Measurements from ENCODE around the gene VANGL1. TPM values are rescaled to one million over a fixed set of nuclear protein-coding genes. Genes with fewer than 3 reads are reported as not detected.

The VANGL1 gene
- 1 to 10 TPM; 4.2 to 6.8 TPM for total RNA-seq

DNA sequence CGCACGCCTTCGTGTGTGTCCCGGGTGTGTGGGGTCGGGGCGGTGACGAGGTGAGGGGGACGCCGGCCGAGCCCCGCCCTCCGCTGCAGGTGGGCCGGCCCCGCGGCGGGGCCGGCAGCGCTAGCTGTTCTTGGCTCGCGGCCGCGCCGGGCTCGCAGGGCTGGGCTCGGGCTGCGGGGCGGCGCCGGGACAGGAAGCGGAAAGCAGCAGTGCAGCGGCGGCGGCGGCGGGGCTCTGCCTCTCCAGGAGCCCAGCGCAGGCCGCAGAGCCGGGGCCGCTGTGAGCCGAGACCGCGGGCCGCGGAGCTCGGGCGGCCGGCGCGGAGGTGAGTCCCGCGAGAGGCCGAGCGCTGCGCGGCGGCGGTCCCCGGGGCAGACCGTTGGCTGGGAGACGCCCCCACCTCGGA is at the start of gene VANGL1:
Gene VANGL1 (plus strand): TSS at position 209 of the 406 bp plus-strand sequence. CDS start 9,444 bp downstream, outside the sequence.
- Mint-ChIP-seq H3K27ac (peak within 1 kb of the TSS; percentile 3), H3K4me3 (peak within 1 kb of the TSS; percentile 84), H3K4me1 (peaks cover 12% of the 10 kb centered on the region), H3K36me3 (ENCODE audit: low read depth) (no peaks in the 10 kb centered on the region), H3K9me3 (peaks cover 20% of the 10 kb centered on the region), H3K27me3 (peaks cover 28% of the 10 kb centered on the region)
- peak; percentile 78 for ATAC-seq (replicated peaks)

DNA sequence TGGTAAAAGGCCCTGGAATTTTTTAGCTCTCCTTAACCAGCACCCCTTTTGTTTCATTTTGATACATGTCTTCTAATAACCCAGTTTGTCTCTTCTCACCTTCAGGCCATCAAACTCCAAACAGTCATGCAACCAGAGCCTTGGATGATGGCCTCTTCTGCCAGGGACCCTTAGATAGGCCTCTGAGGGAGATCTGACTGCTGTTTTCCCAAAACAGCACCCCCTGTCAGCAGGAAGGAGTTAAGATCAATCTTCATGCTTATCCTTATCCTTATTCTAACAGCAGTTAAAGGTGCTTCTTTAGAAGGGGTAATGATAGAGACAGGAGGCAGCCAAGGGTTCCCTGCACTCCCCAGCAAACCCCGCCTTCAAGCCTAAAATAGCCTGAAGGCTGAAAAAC is 49.5 kb upstream of the VANGL1 start:
- H3K27me3 Mint-ChIP-seq = peaks cover 7% of the 10 kb centered on the region

DNA sequence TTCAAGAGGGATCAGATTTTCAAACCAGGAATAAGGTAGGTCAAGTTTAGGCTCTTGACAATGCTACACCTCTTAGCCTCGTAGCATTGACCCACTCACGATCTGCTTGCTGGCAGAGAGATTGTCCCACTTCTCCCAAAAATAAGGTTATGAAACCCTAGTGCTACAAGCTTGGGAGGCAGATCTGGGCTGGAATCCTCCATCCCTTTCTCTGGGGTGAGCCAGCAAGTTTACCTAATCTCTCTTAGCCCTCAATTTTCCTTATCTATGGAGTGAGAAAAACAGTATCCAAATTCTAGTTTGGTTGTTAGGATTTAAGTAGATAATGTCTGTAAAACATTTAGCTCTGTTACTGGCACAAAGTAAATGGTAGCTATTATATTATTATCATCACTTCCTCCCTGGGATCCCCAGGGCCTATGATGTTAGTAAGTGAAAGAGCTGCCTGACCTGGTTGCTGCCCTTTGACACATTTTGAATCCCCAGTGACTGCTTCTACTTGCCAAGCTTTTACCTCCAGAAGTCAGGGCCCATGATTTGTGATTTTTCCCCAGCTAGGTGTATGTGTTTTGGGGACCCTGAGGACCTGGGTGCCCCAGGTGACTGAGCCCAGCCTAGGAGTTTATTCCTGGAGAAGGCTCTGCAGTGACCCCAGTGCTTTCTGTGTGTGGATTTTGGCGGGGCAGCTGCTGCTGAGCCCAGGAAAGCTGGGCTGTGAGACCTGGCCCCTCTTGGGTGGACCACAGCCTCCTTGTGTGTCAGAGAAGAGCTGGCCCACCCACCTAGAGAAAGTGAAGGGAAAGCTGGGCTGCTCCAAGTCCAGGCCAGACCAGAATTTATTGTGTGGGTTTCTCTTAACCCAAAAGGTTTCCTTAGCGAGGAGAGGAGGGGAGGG is 48.2 kb upstream of the VANGL1 start:
- Mint-ChIP-seq H3K4me3 (no peak overlapping the region), H3K27ac (no peak overlapping the region), H3K27me3 (peaks cover 3% of the 10 kb centered on the region), H3K4me1 (no peaks in the 10 kb centered on the region), H3K36me3 (ENCODE audit: low read depth) (no peaks in the 10 kb centered on the region), H3K9me3 (no peaks in the 10 kb centered on the region)
- ATAC-seq (replicated peaks) = no peak

More for the DNA sequence above, 49.5 kb upstream of the VANGL1 start:
- Mint-ChIP-seq H3K27ac (no peak overlapping the region), H3K9me3 (no peaks in the 10 kb centered on the region), H3K36me3 (ENCODE audit: low read depth) (no peaks in the 10 kb centered on the region), H3K4me3 (no peak overlapping the region), H3K4me1 (no peaks in the 10 kb centered on the region)
- ATAC-seq (replicated peaks) = no peak

DNA sequence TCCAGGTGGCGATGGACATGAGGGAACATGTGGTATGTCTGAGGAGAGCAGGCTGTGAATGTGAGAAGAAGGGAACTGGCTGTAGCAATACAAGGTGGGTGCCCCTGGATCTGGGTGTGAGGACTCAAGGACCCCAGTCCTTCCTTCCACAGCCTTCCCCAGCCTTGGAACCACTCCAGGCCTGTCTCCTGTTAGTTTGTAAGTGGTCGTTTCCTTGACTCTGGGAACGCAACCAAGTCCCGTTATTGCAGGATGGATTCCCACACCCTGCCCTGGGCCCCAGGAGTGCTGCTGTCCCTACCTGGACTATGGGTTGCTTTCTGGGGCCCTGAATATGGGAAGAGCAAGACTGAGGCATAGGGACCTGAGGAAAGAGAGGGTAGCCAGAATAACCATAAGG is 47.2 kb upstream of the VANGL1 start:
- no peak for ATAC-seq (replicated peaks)
- Mint-ChIP-seq H3K4me3 (no peak overlapping the region), H3K9me3 (no peaks in the 10 kb centered on the region)

DNA sequence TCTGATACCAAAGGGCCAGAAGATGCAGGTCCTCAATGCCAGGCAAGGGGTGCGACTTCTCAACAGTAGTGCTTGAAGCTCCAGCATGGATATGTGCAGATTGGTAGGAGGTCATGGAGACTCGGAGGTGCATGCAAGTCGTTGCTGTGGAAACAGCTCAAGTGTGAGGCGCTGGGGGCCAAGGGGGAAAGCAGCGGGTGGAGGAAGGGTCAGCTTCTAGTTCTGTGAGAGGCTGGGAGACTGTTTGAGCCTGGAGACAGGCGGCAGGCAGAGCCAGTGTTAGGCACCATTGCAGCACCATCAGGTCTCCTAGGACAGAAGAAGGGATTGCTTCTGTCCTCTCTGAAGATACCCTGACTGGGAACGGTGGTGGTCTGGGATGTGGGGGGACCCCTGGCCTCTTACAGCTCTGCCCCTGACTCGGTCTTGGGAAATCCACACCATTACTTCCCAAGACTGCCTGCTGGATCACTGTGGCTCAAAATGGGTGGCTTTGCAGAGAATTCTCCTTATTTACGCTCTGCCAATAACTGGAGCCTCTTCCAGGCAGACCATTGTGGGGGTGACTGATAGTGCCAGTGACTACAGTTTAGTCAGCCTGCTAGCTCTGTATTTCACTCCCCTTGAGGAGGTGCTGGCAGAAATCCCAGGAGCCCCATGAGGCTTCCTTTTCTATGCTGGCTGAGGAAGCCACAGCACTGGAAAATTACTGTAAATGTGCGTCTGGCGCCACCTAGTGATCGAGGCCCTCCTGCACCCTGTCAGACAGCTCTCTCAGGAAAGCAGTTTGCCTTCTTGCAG is 46.3 kb upstream of the VANGL1 start:
- Mint-ChIP-seq H3K27ac (no peak overlapping the region), H3K4me1 (no peaks in the 10 kb centered on the region), H3K9me3 (no peaks in the 10 kb centered on the region), H3K4me3 (no peak overlapping the region), H3K27me3 (peaks cover 3% of the 10 kb centered on the region), H3K36me3 (ENCODE audit: low read depth) (no peaks in the 10 kb centered on the region)
- ATAC-seq (replicated peaks) = peak; percentile 59

More for the DNA sequence above, 47.2 kb upstream of the VANGL1 start:
- Mint-ChIP-seq H3K27ac (no peak overlapping the region), H3K36me3 (ENCODE audit: low read depth) (no peaks in the 10 kb centered on the region), H3K4me1 (no peaks in the 10 kb centered on the region), H3K27me3 (peaks cover 3% of the 10 kb centered on the region)

DNA sequence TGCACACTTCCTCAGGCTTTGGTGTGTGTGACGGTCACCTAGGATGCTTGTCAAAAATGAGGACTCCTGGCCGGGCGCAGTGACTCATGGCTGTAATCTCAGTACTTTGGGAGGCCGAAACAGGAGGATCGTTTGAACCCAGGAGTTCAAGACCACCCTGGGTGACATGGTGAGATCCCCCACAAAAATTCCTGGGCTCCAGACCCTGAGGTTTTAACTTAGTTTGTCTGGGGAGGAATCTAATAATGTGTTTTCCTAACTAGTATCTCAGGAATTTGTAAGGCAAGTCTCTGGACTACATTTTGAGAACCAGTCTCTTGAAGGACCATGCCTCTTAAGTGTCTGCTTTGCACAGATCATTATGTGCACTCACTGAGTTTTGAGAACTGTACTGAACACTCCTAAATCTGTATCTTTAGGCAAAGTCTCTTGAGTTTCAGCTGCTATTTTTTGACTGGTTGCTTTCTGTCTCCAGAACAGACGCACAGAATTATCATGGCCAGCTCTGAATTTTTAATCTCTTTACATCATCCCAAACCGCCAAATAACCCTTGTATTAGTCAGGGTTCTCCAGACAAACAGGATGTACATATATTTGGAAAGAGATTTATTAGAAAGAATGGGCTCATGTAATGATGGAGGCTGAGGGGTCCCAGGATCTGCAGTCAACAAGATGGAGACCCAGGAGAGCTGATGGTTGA is 45.5 kb upstream of the VANGL1 start:
- no peak overlapping the region for H3K27ac Mint-ChIP-seq
- peaks cover 3% of the 10 kb centered on the region for H3K27me3 Mint-ChIP-seq
- H3K36me3 Mint-ChIP-seq (ENCODE audit: low read depth) = no peaks in the 10 kb centered on the region
- no peak overlapping the region for H3K4me3 Mint-ChIP-seq
- no peaks in the 10 kb centered on the region for H3K4me1 Mint-ChIP-seq
- ATAC-seq (replicated peaks) = no peak
- no peaks in the 10 kb centered on the region for H3K9me3 Mint-ChIP-seq

DNA sequence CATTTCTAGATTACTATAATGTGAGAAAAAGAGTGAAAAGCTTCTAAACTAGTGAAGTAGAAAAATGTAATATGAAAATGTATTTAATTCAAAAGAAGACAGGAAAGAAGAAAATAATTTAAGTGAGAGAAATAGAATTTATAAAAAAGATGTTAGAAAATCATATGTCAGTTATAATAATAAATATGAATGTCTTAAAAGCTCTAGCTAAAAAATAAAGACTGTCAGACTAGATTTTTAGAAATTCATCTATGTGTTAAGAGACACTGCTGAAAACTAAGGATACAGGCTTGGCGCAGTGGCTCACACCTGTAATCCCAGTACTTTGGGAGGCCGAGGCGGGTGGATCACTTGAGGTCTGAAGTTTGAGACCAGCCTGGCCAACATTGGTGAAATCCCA is 37.3 kb upstream of the VANGL1 start:
- Mint-ChIP-seq H3K4me3 (no peak overlapping the region), H3K9me3 (no peaks in the 10 kb centered on the region), H3K27ac (no peak overlapping the region), H3K27me3 (peaks cover 14% of the 10 kb centered on the region), H3K36me3 (ENCODE audit: low read depth) (no peaks in the 10 kb centered on the region), H3K4me1 (no peaks in the 10 kb centered on the region)
- ATAC-seq (replicated peaks) = no peak

DNA sequence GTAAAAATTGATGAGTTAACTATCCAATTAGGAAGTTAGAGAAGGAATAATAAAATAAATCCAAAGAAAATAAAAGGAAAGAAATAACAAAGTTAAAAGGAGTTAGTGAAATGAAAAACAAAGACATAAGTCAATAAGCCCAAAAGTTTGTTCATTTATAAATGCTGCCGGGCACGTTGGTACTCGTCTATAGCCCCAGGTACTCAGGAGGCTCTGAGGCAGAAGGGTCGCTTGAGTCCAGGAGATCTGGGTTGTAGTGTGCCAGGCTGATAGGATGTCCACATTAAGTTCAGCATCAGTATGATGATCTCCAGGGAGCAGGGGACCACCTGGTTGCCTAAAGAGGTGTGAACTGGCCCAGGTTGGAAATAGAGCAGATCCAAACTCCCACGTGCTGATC is 35.5 kb upstream of the VANGL1 start:
- no peaks in the 10 kb centered on the region for H3K4me1 Mint-ChIP-seq
- H3K27me3 Mint-ChIP-seq = peaks cover 14% of the 10 kb centered on the region
- no peaks in the 10 kb centered on the region for H3K36me3 Mint-ChIP-seq (ENCODE audit: low read depth)
- no peak overlapping the region for H3K27ac Mint-ChIP-seq
- H3K9me3 Mint-ChIP-seq = no peaks in the 10 kb centered on the region
- no peak for ATAC-seq (replicated peaks)
- no peak overlapping the region for H3K4me3 Mint-ChIP-seq

DNA sequence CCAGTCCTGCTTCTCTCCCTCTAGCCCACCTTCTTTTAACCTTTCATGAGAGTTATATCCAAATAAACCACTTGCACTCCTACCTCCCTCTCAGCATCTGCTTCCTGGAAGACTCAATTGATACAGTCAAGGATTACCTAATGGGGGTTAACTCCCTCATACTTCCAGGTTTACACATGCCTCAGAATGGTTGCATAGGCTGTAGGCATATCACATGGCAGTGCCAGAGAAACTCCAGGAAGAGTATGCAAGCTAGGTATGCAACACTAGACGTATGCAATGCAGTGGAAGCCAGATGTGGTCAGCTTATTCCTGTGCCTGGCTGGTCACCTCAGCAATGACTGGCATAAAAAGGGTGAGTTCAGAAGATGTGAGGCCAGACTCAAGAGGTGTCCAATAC is 32.7 kb upstream of the VANGL1 start:
- Mint-ChIP-seq H3K27me3 (peaks cover 29% of the 10 kb centered on the region), H3K9me3 (no peaks in the 10 kb centered on the region), H3K27ac (no peak overlapping the region), H3K36me3 (ENCODE audit: low read depth) (no peaks in the 10 kb centered on the region), H3K4me3 (no peak overlapping the region), H3K4me1 (no peaks in the 10 kb centered on the region)
- ATAC-seq (replicated peaks) = no peak

DNA sequence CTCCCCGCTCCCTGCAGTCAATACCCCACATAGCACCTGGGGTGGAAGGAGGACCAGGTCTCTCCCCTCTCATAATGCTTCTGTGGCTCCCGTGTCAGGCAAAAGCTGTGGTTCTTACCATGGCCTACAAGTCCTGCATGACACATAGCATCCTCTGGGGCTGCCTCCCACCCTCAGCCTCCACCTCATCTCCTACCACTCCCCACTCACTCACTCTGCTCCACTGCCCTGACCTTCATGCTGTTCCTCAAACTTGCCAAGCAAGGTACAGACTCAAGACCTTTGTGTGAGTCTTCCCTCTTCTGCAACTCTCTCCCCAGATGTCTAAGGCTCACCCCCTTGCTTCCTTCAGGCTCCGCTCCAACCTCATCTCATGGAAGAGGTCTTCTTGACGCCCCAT is 28.0 kb upstream of the VANGL1 start:
- H3K4me3 Mint-ChIP-seq = no peak overlapping the region
- H3K27me3 Mint-ChIP-seq = peaks cover 30% of the 10 kb centered on the region
- H3K9me3 Mint-ChIP-seq = no peaks in the 10 kb centered on the region
- no peaks in the 10 kb centered on the region for H3K36me3 Mint-ChIP-seq (ENCODE audit: low read depth)
- H3K27ac Mint-ChIP-seq = no peak overlapping the region
- no peaks in the 10 kb centered on the region for H3K4me1 Mint-ChIP-seq
- ATAC-seq (replicated peaks) = no peak

DNA sequence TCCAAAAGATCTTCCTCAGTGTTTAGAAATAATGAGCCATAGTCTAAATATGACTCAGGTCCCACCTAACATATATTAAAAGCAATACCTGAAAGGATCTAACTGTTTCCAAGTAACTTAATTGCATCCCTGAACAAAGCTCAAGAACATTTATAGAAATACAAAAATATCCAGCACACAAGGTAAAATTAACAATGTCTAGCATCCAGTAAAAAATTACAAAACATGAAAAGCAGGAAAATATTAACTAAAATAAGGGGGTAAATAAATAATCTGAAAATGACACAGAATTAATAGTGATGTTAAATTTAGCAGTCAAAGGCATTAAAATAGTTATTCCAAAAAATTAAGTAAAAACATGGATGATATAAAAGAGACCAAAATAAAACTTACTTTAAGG is 21.3 kb upstream of the VANGL1 start:
- ATAC-seq (replicated peaks) = no peak

DNA sequence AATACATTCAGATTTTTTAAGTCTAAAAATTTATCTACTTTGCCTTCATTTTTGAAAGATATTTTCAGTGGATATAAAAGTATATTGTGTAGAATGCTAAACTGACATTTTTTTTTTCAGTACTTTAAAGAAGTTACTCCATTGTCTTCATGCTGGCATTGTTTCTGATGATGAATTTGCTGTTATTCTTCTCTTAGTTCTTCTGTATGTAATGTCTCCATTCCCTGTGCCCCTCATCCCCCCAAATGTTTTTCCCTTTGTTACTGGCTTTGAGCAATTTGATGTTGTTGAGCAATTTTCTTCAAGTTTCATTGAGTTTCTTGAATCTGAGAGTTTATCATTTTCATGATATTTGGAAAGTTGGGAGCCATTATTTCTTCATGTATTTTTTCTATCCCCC is 20.8 kb upstream of the VANGL1 start:
- Mint-ChIP-seq H3K4me3 (no peak overlapping the region), H3K4me1 (no peaks in the 10 kb centered on the region), H3K9me3 (peaks cover 13% of the 10 kb centered on the region), H3K27ac (no peak overlapping the region), H3K36me3 (ENCODE audit: low read depth) (no peaks in the 10 kb centered on the region), H3K27me3 (peaks cover 21% of the 10 kb centered on the region)
- no peak for ATAC-seq (replicated peaks)

More for the DNA sequence above, 21.3 kb upstream of the VANGL1 start:
- no peak overlapping the region for H3K27ac Mint-ChIP-seq
- H3K9me3 Mint-ChIP-seq = peaks cover 13% of the 10 kb centered on the region
- H3K36me3 Mint-ChIP-seq (ENCODE audit: low read depth) = no peaks in the 10 kb centered on the region
- no peak overlapping the region for H3K4me3 Mint-ChIP-seq
- H3K4me1 Mint-ChIP-seq = no peaks in the 10 kb centered on the region
- H3K27me3 Mint-ChIP-seq = peaks cover 25% of the 10 kb centered on the region

DNA sequence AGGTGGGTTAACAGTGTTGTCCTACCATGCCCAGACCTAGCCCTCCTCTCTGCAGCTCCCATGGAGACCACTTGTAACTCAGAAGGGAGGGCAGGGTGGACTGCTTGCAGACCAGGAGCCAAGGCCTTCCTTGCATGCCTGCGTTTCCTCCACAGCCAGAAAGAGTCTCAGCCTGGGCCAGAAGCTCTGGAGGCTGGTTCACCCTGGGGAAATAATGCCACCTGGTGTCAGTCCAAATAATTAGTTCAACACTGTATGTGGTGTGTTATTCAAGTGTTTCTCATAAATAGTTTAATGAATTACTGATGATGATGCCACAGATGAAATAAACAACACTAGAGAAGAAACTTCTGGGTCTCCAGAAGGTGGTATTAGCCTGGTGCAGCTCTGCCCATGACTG is 16.9 kb upstream of the VANGL1 start:
- H3K9me3 Mint-ChIP-seq = peaks cover 17% of the 10 kb centered on the region
- no peak for ATAC-seq (replicated peaks)
- peaks cover 28% of the 10 kb centered on the region for H3K27me3 Mint-ChIP-seq

DNA sequence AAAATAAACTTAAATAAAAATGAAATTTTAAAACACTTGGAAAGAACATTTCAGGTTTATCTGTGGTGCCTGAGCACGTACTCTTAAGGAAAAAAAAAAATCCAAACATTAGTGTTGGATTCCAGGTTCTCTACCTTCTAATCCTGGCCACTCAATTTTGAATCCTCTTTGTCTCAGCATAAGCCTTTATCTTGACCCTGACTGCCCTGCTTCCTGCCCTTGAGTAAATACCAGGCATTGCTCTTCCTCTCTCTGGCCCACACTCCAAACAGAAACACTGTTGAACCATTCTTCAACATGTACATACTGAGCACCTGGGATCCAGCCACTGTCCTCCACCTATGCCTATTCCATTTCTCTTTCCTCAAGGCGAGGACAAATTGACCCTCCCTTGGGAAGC is 11.4 kb upstream of the VANGL1 start:
- H3K9me3 Mint-ChIP-seq = peaks cover 5% of the 10 kb centered on the region
- H3K4me1 Mint-ChIP-seq = no peaks in the 10 kb centered on the region
- no peak overlapping the region for H3K4me3 Mint-ChIP-seq
- H3K36me3 Mint-ChIP-seq (ENCODE audit: low read depth) = no peaks in the 10 kb centered on the region
- H3K27me3 Mint-ChIP-seq = peaks cover 24% of the 10 kb centered on the region
- H3K27ac Mint-ChIP-seq = no peak overlapping the region
- ATAC-seq (replicated peaks) = no peak

More for the DNA sequence above, 16.9 kb upstream of the VANGL1 start:
- no peaks in the 10 kb centered on the region for H3K4me1 Mint-ChIP-seq
- no peak overlapping the region for H3K27ac Mint-ChIP-seq
- H3K36me3 Mint-ChIP-seq (ENCODE audit: low read depth) = no peaks in the 10 kb centered on the region
- H3K4me3 Mint-ChIP-seq = no peak overlapping the region

Measured in activated T-helper 17 cell treated with anti-CD3 and anti-CD28 coated beads, Interleukin-2, amount 50 U/mL, for 72 hours (primary cell).